Activated CD4-positive, alpha-beta T cell treated with anti-CD3 and anti-CD28 coated beads for 24 hours (primary cell): ENCODE results near the gene UBD.

ENCODE experiments used
- DNase-seq, 2 donors: peaks; one replicate each; pipeline ENCODE4 v3.0.0-alpha.2; 2020; ENCODE audit warnings: low read depth in 2 of 2

The UBD gene

GRCh38 chr6:29521006-29521680 lies 38.4 kb downstream of the UBD start:
- DNase-seq: no peak

DNA sequence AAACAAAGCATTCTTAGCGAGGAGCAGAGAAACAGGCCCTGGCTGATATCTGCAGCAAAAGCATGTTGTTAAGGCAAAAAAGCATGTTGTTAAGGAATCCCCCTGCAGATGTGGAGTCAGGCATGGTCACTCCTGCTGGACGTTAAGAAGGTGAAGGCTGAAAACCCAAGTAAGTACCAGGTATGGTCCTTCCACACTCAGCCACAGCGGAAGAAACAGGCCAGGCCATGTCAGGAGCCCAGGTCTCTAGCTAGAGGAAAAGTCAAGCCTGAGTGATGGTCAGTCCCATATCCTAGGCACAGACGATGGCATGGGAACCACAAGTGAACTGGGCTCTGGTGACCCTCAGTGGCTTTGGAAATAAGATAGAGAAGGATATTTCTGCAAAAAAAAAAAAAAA lies 39.3 kb downstream of the UBD start:
- no peak for DNase-seq

GRCh38 chr6:29519291-29520010 lies 40.1 kb downstream of the UBD start:
- DNase-seq: no peak

GRCh38 chr6:29517728-29518440 lies 41.6 kb downstream of the UBD start:
- DNase-seq: no peak

DNA sequence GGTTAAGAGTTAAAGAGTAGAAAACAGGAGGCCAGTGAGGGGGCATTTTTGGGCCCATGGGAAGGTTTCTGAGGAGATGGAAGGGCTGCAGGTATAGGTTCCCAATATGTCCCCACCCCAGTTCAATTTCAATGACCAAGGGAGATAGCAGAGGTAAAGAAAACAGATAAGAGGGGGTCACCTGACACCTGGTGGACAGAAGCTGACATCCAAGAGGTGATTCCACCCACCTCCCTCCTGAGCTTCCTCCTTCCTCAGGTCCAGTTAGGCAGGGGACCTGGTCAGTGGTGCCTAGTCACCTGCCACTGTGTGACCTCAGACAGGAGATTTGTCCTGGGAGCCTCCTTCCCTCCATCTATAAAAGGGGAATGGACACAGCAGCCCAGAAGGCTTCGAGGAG lies 42.3 kb downstream of the UBD start:
- no peak for DNase-seq

- DNase-seq: no peak
These were observed 43.4 kb downstream of the UBD start for GRCh38 chr6:29516108-29516507.

GRCh38 chr6:29510746-29511300 lies 48.7 kb downstream of the UBD start:
- no peak for DNase-seq

DNA sequence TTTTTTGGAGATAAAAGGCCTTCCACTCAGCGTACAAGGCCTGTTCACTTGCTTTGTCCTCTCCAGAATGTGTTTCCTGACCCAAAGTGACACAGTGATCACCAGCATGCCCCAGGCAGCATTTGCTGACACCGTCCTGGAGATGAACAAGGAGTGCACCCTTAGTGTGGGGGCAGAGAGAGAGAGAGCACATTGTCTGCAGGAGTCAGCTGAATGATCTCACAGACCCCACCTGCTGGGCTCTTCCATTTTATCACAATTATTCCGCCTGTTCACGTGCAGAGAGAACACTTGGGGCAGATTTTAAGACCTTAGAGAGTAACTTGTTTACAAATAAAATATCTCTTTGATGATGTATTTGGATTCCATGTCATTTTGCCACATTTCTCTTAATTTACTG lies 49.3 kb downstream of the UBD start:
- DNase-seq: no peak

GRCh38 chr6:29509711-29510110 lies 49.8 kb downstream of the UBD start:
- no peak for DNase-seq

DNA sequence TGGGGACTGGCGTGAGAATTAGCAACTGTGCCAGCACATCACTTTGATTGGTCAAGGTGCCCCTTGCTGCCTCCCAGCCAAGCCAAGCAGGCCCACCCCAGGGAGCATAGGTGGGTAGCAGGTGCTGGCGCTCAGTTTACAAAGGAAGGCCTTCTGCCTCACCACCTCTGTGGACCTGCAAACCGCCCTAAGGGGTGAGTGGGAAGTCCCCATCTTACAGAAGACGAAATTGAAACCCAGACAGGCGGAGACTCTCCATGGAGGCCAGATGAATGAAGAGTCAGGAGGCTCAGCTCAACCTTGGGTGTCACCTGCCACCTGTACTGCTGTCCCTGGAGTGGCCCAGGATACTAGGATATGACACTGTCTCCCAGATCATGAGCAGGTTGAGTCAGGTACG lies 50.3 kb downstream of the UBD start:
- no peak for DNase-seq

GRCh38 chr6:29507319-29507718 lies 52.2 kb downstream of the UBD start:
- no peak for DNase-seq

DNA sequence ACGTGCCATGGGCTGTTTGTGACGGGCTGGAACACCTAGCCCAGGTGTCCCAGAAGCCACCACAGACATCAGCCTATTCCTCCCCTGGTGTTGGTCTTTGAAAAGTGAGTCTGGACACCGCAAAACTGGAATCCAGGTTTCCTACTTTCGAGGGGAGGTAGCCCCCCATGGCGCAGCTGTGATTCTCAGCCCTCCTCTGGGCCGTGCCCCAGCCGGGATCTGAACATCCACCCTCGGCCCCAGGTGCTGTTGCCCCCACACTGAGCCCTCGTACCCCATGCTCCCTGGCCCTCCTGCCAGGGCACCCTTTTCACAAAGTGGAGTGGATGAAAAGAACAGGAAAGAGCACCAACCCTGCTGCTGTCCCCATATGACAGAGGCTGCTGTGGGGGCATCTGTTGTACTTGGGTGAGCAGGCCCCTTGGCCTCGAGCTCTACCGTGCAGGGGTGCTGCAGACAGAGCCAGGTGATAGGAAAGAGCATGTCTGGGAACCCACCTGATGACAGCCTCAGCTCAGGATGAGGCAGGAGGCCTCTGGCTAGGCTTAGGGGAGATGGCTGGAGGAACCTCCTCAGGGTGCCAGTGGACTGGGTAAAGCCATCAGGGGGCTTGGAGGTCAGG lies 53.0 kb downstream of the UBD start:
- DNase-seq: no peak

- DNase-seq: no peak
These were observed 53.7 kb downstream of the UBD start for GRCh38 chr6:29505808-29506207.
